ENCODE measurements around the gene ZXDC. TPM values are rescaled to one million over a fixed set of nuclear protein-coding genes. Genes with fewer than 3 reads are reported as not detected.

Gene ZXDC
- total RNA-seq, 1 experiment from 2014 or later = 17.2 TPM

DNA sequence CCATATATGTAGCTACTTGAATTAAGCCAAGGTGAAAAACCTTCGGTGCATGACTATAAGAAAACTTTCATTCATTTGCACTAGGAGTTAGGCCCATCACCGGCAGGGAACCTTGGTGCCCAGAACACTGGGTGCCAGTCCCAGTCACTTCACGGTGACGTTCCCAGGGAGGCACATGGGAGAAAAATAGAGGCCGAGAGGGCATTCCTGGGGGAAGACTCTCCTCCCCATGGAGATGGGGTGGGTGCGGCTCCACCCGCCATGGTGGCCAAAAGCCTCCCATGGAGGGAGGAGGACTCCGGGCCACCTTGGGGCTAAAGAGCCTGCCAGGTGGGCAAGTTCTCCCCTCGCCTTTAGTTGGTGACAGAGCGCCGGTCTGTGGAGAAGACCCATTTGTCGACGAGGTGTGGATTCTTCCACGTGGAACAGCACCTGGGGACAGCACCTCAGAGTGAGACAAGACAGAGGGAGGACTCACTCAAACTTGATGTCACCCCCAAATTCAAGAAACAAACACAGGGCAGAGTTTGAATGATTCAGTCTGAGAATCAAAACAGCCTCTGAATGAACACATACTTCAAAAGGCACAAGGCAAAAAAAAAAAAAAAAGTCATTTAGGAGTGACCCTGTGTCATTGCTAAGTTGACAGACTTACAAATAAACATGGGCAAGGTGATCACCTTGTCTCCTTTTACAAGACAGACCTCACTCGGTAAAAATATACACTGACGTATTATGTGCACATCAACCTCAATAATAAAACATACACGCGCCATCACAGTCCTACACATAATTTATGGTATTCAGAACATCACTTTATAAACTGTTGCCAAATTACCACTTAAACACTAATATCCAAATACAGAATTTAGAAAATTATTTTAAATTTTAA lies 38.6 kb downstream of the ZXDC start:
- H3K27ac ChIP-seq = no peak overlapping the region
- no peaks in the 10 kb centered on the region for H3K27me3 ChIP-seq
- H3K9me3 ChIP-seq (replicated peaks) = no peaks in the 10 kb centered on the region
- H3K4me3 ChIP-seq = no peak overlapping the region
- no peaks in the 10 kb centered on the region for H3K4me1 ChIP-seq
- no peaks in the 10 kb centered on the region for H3K36me3 ChIP-seq
- DNase-seq = no peak

DNA sequence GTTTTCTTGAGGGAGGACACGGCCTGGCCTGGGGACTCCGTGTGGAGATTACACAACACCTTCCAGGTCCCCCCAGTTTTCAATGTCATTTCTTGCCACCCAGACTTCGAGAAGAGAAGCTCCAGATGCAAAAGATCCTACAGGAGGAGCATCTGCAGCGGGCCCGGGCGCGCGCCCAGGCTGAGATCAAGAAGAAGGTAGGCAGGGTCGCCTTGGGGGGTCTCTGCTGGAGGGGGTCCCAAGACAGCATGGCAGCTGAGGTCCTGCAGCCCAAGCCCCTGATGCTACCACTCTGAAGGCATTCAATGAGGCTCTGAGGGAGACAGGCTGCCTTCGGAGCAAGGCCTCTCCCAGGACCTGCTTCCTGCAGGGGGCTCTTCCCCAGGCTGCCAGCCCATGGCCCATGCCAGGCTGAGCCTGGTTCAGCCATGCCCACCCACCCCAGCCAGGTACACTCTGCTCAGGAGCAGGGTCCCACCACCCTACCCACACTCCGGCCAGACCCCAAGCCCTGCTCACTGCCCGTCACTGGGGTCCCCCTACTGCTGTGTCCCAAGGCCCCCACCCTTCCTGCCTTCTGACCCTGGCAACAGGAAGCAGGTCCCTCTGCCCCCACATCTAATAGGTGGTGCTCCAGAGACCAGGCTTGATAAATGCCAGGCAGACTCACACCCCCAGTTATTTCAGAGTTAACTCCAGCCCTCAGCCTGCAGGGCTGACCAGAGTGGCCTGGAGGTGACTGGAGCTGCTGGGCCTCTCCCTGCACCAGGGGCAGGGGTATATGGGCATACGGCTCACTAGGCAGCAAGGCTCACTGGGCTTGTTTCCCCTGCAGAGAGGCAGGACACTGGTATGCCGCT lies 40.0 kb downstream of the ZXDC start:
- Histone ChIP-seq H3K4me3 (no peak overlapping the region), H3K9me3 (replicated peaks) (no peaks in the 10 kb centered on the region), H3K36me3 (no peaks in the 10 kb centered on the region), H3K27me3 (no peaks in the 10 kb centered on the region), H3K27ac (no peak overlapping the region), H3K4me1 (no peaks in the 10 kb centered on the region)
- DNase-seq = no peak

DNA sequence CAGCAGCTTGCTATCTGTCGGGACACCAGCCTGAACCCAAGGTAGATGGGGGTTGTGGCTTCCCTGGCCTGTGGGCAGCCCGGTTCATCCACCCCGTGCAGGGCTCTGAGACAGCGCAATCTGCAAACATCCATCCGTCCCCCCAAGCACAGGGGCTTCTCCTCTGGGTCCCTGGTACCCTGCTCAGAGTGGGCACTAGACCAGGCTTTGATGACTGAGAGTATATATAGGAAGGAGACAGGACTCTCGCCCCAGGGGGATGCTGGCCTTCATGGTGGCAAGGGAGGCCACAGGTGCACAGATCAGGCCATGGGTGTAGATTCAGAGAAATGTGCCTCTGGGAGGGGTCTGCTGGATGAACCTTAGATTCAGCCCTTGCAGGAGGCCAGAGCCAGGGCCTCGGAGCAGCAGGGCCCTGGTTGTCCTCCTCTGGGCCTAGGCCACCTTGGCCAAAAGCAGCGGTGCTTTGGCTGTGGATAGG lies 40.7 kb downstream of the ZXDC start:
- no peaks in the 10 kb centered on the region for H3K9me3 ChIP-seq (replicated peaks)
- no peak for DNase-seq
- no peak overlapping the region for H3K27ac ChIP-seq
- H3K36me3 ChIP-seq = no peaks in the 10 kb centered on the region
- no peaks in the 10 kb centered on the region for H3K27me3 ChIP-seq
- H3K4me1 ChIP-seq = no peaks in the 10 kb centered on the region
- H3K4me3 ChIP-seq = no peak overlapping the region

- no peaks in the 10 kb centered on the region for H3K27me3 ChIP-seq
- H3K4me1 ChIP-seq = no peaks in the 10 kb centered on the region
- no peaks in the 10 kb centered on the region for H3K9me3 ChIP-seq (replicated peaks)
- no peak overlapping the region for H3K4me3 ChIP-seq
- H3K36me3 ChIP-seq = no peaks in the 10 kb centered on the region
- no peak overlapping the region for H3K27ac ChIP-seq
- no peak for DNase-seq
These were observed 41.5 kb downstream of the ZXDC start for GRCh38 chr3:126434264-126434590.

GRCh38 chr3:126433496-126434263 lies 42.0 kb downstream of the ZXDC start:
- no peak for DNase-seq
- H3K27me3 ChIP-seq = no peaks in the 10 kb centered on the region

GRCh38 chr3:126433105-126433430 lies 42.6 kb downstream of the ZXDC start:
- Histone ChIP-seq H3K9me3 (replicated peaks) (no peaks in the 10 kb centered on the region), H3K4me3 (no peak overlapping the region), H3K27ac (no peak overlapping the region), H3K27me3 (no peaks in the 10 kb centered on the region), H3K36me3 (no peaks in the 10 kb centered on the region), H3K4me1 (no peaks in the 10 kb centered on the region)
- DNase-seq = no peak

More at GRCh38 chr3:126433496-126434263, 42.0 kb downstream of the ZXDC start:
- Histone ChIP-seq H3K27ac (no peak overlapping the region), H3K4me3 (no peak overlapping the region), H3K9me3 (replicated peaks) (no peaks in the 10 kb centered on the region), H3K4me1 (no peaks in the 10 kb centered on the region), H3K36me3 (no peaks in the 10 kb centered on the region)

- Histone ChIP-seq H3K9me3 (replicated peaks) (no peaks in the 10 kb centered on the region), H3K36me3 (no peaks in the 10 kb centered on the region), H3K4me1 (no peaks in the 10 kb centered on the region), H3K4me3 (no peak overlapping the region), H3K27ac (no peak overlapping the region), H3K27me3 (no peaks in the 10 kb centered on the region)
- no peak for DNase-seq
These were observed 43.2 kb downstream of the ZXDC start for GRCh38 chr3:126432361-126433104.

DNA sequence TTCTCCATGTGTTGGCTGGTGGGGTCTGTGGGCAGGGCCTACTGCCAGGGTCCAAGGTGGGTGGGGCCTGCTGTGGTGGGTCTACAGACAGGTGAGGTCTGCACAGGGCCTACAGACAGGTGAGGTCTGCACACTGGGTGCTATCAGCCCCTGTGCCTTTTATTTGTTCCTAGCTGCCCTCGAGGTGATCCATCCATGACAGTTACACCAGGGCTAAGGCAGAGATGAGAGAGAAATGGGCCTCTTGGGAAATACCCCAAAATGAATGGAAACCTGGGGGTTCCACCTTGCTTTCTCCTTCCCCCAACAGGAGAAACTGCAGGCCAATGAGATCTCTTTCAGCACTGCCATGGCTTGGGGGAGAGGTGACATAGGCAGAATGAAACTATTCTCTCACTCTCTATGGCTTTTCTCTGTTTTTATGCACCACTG lies 44.6 kb downstream of the ZXDC start:
- DNase-seq = no peak
- H3K27me3 ChIP-seq = no peaks in the 10 kb centered on the region
- no peaks in the 10 kb centered on the region for H3K9me3 ChIP-seq (replicated peaks)
- H3K36me3 ChIP-seq = no peaks in the 10 kb centered on the region
- H3K4me1 ChIP-seq = no peaks in the 10 kb centered on the region
- no peak overlapping the region for H3K27ac ChIP-seq
- H3K4me3 ChIP-seq = no peak overlapping the region

- Histone ChIP-seq H3K4me3 (no peak overlapping the region), H3K4me1 (peaks cover 8% of the 10 kb centered on the region; the same call in 1 of the 2 replicates), H3K27ac (no peak overlapping the region), H3K36me3 (no peaks in the 10 kb centered on the region), H3K9me3 (replicated peaks) (peaks cover 3% of the 10 kb centered on the region; the same call in 1 of the 2 replicates), H3K27me3 (no peaks in the 10 kb centered on the region)
- no peak for DNase-seq
These were observed 50.9 kb downstream of the ZXDC start for GRCh38 chr3:126424751-126425150.

DNA sequence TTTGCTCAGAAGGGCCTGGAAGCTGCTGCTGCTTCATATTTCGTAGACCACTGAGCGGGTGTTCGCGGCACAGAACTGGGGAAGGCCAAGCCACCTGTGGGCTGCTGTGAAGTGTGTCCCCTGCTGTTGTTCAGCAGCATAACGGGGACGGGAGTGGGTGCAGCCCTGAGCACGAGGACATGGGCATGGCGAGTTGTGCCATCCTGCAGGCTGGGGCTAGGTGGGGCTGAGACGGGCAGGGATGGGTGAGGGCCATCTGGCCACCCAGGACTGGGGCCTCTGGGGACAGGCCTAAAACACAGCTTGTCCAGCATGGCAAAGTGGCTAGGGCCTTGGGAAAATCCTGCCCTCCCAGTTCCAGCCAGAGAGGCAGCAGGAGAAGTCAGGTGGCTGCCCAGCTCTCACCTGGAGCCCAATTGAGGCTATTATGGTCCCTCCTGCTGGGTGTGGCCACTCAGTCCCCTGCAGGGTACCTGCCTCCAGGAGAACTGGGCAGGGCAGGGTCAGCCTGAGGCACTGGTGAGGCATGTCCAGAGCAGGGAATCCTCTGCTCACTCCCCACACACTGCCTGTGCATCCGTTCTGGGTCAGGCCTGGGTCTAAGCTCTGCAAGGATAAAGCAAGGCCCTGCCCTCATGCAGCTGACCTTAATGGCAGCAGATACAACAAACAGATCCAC lies 51.5 kb downstream of the ZXDC start:
- Histone ChIP-seq H3K27me3 (no peaks in the 10 kb centered on the region), H3K4me1 (peaks cover 8% of the 10 kb centered on the region; the same call in 1 of the 2 replicates), H3K4me3 (no peak overlapping the region), H3K27ac (no peak overlapping the region), H3K9me3 (replicated peaks) (peaks cover 3% of the 10 kb centered on the region; the same call in 1 of the 2 replicates), H3K36me3 (no peaks in the 10 kb centered on the region)
- DNase-seq = no peak

DNA sequence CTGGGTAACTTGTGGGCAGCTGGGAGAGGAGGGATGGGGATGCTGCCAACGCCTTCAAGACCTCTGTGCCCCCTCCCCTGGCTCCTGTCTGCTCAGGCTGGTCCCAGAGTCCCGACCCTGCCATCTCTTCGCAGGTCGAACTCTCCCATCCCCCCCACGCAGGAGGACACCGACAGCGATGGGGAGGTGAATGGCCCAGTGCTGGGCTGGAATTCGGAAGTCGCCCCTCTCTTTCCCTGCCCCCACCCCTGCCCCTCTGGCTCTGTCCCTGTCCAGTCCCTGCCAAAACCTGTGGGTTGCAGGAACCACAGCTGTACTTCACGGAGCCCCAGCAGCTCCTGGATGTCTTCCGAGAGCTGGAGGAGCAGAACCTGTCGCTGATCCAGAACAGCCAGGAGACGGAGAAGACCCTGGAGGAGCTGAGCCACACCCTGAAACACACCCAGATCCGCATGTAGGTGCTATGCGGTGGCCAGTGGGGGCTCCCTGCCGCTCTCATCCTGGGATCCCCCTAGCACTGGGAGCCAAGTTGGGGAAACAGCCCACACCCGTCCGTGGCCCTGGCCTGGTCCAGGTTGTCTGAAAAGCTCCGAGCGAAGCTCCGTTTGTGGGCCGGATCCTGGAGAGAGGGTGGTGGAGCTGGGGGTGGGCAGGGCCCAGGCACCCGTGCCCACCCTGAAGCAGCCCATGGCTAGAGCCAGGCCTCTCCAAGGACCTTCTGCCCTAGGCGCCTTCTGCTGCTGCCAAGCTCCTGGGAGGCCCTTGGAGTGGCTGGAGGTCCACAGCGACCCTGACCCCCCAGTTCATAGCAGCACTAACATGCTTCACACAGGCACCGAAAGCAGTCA lies 52.3 kb downstream of the ZXDC start:
- H3K27me3 ChIP-seq = no peaks in the 10 kb centered on the region
- peaks cover 3% of the 10 kb centered on the region; the same call in 1 of the 2 replicates for H3K9me3 ChIP-seq (replicated peaks)
- DNase-seq = no peak
- H3K36me3 ChIP-seq = no peaks in the 10 kb centered on the region
- no peak overlapping the region for H3K4me3 ChIP-seq
- no peak overlapping the region for H3K27ac ChIP-seq
- H3K4me1 ChIP-seq = peaks cover 8% of the 10 kb centered on the region; the same call in 1 of the 2 replicates

DNA sequence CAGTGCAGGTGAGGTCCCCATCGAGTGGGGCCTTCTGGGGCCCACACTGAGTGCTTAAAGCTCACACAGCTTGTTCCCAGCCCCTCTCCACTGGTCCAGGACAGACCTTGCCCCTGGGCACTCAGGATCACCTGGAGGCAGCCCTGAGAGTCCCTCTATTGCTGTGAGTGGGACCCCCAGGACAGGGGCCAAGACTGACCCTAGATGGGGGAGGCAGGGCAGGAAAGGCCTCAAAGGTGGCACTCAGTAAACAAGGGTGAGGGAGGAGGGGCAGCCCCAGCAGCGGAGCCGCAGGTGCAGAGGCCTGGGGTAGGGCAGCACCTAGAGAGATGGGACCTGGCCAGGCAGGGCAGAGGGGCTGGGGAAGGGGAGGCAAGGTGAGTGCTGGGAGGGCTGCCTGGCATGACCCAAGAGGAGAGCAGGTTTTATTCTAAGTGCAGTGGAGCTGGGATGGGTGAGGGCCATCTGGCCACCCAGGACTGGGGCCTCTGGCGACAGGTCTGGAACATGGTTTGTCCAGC lies 53.1 kb downstream of the ZXDC start:
- no peak overlapping the region for H3K4me3 ChIP-seq
- DNase-seq = no peak

More for the DNA sequence above, 53.1 kb downstream of the ZXDC start:
- Histone ChIP-seq H3K36me3 (no peaks in the 10 kb centered on the region), H3K9me3 (replicated peaks) (peaks cover 3% of the 10 kb centered on the region; the same call in 1 of the 2 replicates), H3K27me3 (no peaks in the 10 kb centered on the region), H3K27ac (no peak overlapping the region), H3K4me1 (peaks cover 8% of the 10 kb centered on the region; the same call in 1 of the 2 replicates)
